ENCODE measurements around the gene ZDHHC14.
A peak's percentile ranks its signal among the peaks of the same experiment; 100 is the strongest.
"Not testable (repeated sequence)": the region's sequence is repeated elsewhere in the genome, so short reads cannot be mapped to it uniquely, and the experiment has no call there.

The ZDHHC14 gene

GRCh38 chr6:157381631-157382621, 936 bp downstream of the ZDHHC14 start:
- DNase-seq, result peak; percentile 47 to 64

GRCh38 chr6:157382821-157383220, 1.8 kb downstream of the ZDHHC14 start:
- no peak for DNase-seq

DNA sequence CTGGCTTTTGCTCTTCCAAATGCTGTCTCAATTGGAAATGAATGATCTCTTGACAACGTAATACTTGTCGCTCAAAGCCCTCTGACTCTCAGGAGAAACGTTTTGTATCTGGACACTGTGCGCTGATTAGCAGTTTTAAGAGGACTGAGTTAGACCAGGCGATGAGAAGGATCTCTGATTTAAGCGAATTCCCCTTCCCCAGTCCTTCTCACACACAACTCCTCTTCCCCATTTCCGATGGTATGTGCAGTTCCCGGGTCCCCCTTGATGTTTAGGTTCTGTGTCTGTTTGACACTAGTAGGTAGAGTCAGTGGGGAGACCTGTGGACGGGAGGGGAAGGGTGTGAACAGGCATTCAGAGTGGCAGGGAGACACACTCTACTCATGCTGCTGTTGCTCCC, 2.5 kb downstream of the ZDHHC14 start:
- no peak for DNase-seq

DNA sequence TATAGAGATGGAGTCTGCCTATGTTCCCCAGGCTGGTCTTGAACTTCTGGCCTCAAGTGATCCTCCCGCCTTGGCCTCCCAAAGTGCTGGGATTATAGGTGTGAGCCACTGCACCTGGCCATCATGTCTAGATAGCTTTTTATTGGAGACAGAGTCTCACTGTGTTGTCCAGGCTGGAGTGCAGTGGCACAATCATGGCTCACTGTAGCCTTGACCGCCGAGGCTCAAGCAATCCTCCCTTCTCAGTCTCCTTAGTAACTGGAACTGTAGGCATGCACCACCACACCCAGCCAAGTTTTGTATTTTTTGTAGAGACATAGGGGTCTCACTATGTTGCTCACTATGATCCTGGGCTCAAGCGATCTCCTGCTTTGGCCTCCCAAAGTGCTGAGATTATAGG, 4.0 kb downstream of the ZDHHC14 start:
- not testable (repeated sequence) for DNase-seq

- no peak for DNase-seq
Observed at GRCh38 chr6:157385482-157385881, 4.5 kb downstream of the ZDHHC14 start.

GRCh38 chr6:157386023-157386422, 5.0 kb downstream of the ZDHHC14 start:
- no peak for DNase-seq

DNA sequence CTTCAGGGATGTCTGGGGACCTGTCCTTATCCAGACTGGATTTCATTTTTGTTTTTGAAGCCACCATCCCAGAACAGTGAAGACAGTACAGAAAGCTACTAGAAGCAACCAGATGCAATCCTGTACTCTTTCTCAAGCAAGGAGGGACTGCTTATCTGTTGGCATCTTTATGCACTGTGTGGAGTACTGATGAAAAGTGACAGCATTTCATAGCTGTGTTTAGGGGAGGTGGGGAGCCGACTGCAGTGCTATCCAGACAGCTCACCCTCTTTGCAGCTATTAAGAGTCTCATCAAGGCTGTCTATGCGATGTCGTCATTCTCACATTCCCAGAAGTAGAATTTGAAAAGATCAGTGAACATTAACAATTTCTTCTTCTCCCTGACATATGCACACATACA, 5.5 kb downstream of the ZDHHC14 start:
- DNase-seq, result no peak

DNA sequence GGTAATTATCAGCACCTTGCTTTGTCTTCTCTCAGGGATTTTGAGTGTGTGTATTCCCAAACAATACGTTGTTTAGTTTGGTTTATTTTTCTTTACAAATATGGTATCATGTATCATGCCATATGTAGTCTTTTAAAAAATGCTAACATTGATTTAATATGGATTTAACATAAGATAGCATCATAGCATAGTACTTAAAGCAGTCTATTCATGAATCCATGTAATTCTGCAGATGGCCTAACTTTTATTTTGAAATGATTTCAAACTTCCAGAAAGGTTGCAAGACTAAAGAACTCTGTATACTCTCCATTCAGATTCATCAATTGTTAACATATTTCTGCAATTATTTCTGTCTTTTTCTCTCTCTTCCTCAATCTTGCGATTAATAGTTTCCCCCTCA, 7.9 kb downstream of the ZDHHC14 start:
- DNase-seq, result no peak

- DNase-seq, result no peak
Observed at GRCh38 chr6:157390273-157391060, 9.5 kb downstream of the ZDHHC14 start.

DNA sequence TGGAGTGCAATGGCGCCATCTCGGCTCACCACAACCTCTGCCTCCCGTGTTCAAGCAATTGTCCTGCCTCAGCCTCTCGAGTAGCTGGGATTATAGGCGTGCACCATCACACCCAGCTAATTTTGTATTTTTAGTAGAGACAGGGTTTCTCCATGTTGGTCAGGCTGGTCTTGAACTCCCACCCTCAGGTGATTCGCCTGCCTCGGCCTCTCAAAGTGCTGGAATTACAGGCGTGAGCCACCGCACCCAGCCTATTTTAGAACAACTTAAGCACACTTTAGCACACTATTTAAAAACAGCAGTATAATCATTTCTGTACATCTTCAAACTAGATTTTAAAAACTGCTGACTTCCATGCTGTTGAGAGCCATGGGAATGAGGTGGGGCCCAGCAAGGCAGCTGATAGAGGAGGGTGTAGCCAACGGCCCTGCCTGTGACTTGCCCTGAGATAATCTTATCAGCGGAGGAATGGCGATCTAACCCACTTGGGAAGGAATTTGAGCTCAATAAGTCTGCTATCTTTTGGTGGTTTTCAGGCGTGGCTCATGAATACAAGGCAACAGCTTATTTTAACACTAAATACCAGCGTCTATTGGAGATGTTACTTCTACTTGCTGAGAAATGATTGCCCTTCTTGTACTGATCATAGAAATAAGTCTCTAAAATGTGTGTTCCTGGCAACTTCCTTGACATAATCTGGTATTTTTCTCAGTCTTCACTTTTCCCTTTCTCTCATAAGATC, 12.1 kb downstream of the ZDHHC14 start:
- no peak for DNase-seq

DNA sequence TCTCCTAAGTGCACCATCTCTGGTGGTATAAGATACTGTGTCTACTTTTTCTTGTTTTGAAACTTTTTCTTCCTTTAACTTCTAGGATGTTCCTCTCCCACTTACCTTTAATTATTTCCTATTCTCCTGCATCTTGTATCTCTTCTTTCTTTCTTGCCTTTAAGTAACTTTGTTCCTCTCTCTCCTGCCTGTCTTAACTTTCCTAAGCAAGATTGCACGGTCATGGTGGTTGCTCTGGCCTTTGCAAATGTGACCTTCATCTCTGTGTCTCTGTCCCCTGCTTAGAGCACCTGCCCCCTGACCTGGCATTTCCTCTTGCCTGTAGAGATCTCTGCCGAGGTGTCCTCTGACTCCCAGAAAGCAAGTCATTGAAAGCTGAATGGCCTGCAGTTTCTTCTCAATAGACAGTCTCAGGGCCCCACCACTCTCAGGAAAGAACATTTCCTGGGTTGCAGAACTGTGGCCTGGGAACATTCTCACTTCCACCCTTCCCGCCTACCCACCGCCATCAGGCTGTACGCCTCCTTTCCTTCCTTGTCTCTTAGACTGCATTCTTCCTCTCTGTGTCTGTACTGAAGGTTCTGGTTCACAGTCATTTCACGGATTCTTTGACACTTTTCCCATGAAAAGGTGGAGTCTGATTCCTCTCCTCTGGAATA, 12.8 kb downstream of the ZDHHC14 start:
- no peak for DNase-seq

DNA sequence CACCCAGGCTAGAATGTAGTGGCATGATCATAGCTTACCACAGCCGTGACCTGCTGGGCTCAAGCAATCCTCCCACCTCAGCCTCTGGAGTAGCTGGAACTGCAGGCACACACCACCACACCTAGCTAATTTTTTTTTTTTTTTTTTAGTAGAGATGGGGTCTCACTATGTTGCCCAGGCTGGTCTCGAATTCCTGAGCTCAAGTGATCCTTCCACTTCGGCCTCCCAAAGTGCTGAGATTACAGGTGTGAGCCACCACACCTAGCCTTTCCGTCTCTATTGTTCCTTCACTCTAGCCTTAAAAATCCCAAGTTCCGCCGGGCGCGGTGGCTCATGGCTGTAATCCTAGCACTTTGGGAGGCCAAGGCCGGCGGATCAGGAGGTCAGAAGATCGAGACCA, 14.2 kb downstream of the ZDHHC14 start:
- DNase-seq, result not testable (repeated sequence)

- no peak for DNase-seq
Observed at GRCh38 chr6:157396026-157396425, 15.0 kb downstream of the ZDHHC14 start.

GRCh38 chr6:157397660-157398059, 16.7 kb downstream of the ZDHHC14 start:
- DNase-seq, result no peak

GRCh38 chr6:157398151-157398550, 17.2 kb downstream of the ZDHHC14 start:
- DNase-seq, result no peak

DNA sequence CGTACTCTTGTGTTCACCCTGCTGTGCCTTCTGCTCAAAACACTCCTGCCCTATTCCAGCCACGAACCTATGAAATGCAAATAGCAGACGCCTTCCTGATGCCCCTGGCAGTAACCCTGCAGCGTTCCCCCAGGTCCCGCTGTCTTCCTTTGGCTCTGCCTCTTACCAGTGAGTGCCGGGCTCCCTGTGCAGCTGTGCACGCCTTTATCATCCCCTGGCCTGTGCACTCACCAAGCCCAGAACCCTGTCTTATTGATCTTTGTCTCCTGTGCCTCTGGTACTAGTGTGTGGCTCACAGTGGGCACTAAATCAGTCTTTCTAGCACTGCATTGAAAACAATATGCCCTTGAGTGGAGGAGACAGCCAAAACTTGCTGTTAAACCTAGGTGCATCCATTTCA, 19.7 kb downstream of the ZDHHC14 start:
- no peak for DNase-seq

- DNase-seq, result no peak
Observed at GRCh38 chr6:157401734-157402338, 20.8 kb downstream of the ZDHHC14 start.

GRCh38 chr6:157402996-157403685, 22.2 kb downstream of the ZDHHC14 start:
- DNase-seq, result no peak

DNA sequence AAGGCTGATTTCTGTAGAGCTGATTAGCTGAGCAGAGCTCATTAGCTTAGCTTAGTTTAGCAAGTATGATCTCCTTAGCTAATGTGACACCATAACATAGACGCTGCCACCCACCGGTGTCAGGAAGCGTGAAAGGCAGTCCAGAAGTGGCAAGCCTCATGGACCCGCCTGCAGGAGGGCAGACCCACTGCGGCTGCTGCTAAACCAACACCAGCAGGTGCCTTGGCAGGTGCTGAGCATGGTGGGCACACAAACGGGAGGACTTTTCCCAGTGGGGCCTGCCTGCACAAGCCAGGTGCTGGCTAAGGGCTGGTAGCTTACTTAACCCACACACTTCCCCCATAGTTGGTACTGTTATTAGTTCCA, 22.7 kb downstream of the ZDHHC14 start:
- DNase-seq, result no peak

GRCh38 chr6:157405986-157406385, 25.0 kb downstream of the ZDHHC14 start:
- DNase-seq, result no peak

- no peak for DNase-seq
Observed at GRCh38 chr6:157406661-157407060, 25.7 kb downstream of the ZDHHC14 start.

DNA sequence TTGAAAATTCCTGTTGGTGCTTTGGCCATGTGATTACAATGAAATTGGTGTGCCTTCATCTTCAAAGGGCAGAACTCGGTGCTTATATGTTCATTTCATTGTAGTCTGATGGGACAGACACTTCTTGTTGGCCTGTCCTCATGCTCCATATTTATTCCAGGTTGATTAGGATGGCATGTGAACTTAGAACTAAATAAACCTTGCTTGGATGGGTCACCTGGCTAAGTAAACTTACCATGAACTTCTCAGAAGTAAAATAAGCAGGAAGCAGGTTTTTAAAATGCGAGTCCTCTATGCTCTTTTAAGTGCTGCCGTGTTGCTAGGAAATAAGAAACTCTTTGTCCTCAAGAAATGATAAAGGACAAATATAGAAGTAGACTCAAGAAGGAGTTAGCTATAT, 26.7 kb downstream of the ZDHHC14 start:
- no peak for DNase-seq
